CD4-positive, alpha-beta T cell treated with Interleukin-6 at 100 ng/mL for 8 hours (primary cell): ENCODE results near the gene GNS.

Source experiments
- DNase-seq: peaks from one replicate; pipeline ENCODE4 v3.0.0-alpha.2; 2020; ENCODE audit warnings: mixed read lengths, low spot score

Gene GNS

GRCh38 chr12:64759035-64759894 is at the start of gene GNS:
Gene GNS (minus strand): TSS chr12:64759406. CDS start chr12:64759276, 130 bp downstream.
- DNase-seq = peak; percentile 90

GRCh38 chr12:64808110-64808509 is 48.9 kb upstream of the GNS start:
- DNase-seq = no peak

- no peak for DNase-seq
Observed at GRCh38 chr12:64806593-64807460, 47.6 kb upstream of the GNS start.

GRCh38 chr12:64806173-64806572 is 47.0 kb upstream of the GNS start:
- DNase-seq = no peak

GRCh38 chr12:64802180-64802775 is 43.1 kb upstream of the GNS start:
- DNase-seq = peak; percentile 34

GRCh38 chr12:64801381-64801780 is 42.2 kb upstream of the GNS start:
- no peak for DNase-seq

GRCh38 chr12:64800640-64801039 is 41.4 kb upstream of the GNS start:
- no peak for DNase-seq

GRCh38 chr12:64798165-64798564 is 39.0 kb upstream of the GNS start:
- no peak for DNase-seq

- DNase-seq = no peak
Observed at GRCh38 chr12:64797156-64797555, 38.0 kb upstream of the GNS start.

- peak; percentile 69 for DNase-seq
Observed at GRCh38 chr12:64796205-64796845, 37.1 kb upstream of the GNS start.

- no peak for DNase-seq
Observed at GRCh38 chr12:64794305-64794704, 35.1 kb upstream of the GNS start.

- DNase-seq = no peak
Observed at GRCh38 chr12:64793610-64794009, 34.4 kb upstream of the GNS start.

- DNase-seq = no peak
Observed at GRCh38 chr12:64792128-64792527, 32.9 kb upstream of the GNS start.

GRCh38 chr12:64791036-64791435 is 31.8 kb upstream of the GNS start:
- DNase-seq = no peak

- DNase-seq = no peak
Observed at GRCh38 chr12:64790166-64790565, 31.0 kb upstream of the GNS start.

GRCh38 chr12:64785838-64786237 is 26.6 kb upstream of the GNS start:
- no peak for DNase-seq

- no peak for DNase-seq
Observed at GRCh38 chr12:64782191-64782876, 23.1 kb upstream of the GNS start.

GRCh38 chr12:64781280-64782190 is 22.3 kb upstream of the GNS start:
- no peak for DNase-seq

GRCh38 chr12:64780531-64781279 is 21.5 kb upstream of the GNS start:
- DNase-seq = no peak

- no peak for DNase-seq
Observed at GRCh38 chr12:64780132-64780530, 20.9 kb upstream of the GNS start.
